SIG-M5 (cell line): ENCODE data around the gene ZNF573.
"Not testable (repeated sequence)": the region's sequence is repeated elsewhere in the genome, so short reads cannot be mapped to it uniquely, and the experiment has no call there.

ENCODE experiments used
- DNase-seq: peaks from one replicate; lab custom pipeline; 2025; lab: John Stamatoyannopoulos, UW

ZNF573 gene

GRCh38 chr19:37779127-37780005 is at the start of gene ZNF573:
ZNF573 (minus strand) TSS chr19:37779586; CDS start chr19:37773729, 5,857 bp downstream.
- peak; percentile 63 for DNase-seq

- no peak for DNase-seq
Observed at GRCh38 chr19:37817180-37817981, 38.0 kb upstream of the ZNF573 start.

GRCh38 chr19:37815611-37816010 is 36.2 kb upstream of the ZNF573 start:
- not testable (repeated sequence) for DNase-seq

- DNase-seq = no peak
Observed at GRCh38 chr19:37813340-37813739, 34.0 kb upstream of the ZNF573 start.

GRCh38 chr19:37809366-37809765 is 30.0 kb upstream of the ZNF573 start:
- no peak for DNase-seq

GRCh38 chr19:37803249-37803840 is 24.0 kb upstream of the ZNF573 start:
- DNase-seq = no peak

- no peak for DNase-seq
Observed at GRCh38 chr19:37790244-37790925, 11.0 kb upstream of the ZNF573 start.

GRCh38 chr19:37778613-37779126 is 716 bp downstream of the ZNF573 start:
- no peak for DNase-seq

- no peak for DNase-seq
Observed at GRCh38 chr19:37770985-37771384, 8.4 kb downstream of the ZNF573 start.

GRCh38 chr19:37763488-37763887 is 15.9 kb downstream of the ZNF573 start:
- no peak for DNase-seq

- not testable (repeated sequence) for DNase-seq
Observed at GRCh38 chr19:37757683-37758082, 21.7 kb downstream of the ZNF573 start.

GRCh38 chr19:37738371-37738770 is 41.0 kb downstream of the ZNF573 start:
- no peak for DNase-seq

- DNase-seq = no peak
Observed at GRCh38 chr19:37725181-37725580, 54.2 kb downstream of the ZNF573 start.

- no peak for DNase-seq
Observed at GRCh38 chr19:37719927-37720265, 59.5 kb downstream of the ZNF573 start.

GRCh38 chr19:37719111-37719926 is 60.1 kb downstream of the ZNF573 start, which contains the start of gene ZNF607:
ZNF607 (minus strand) TSS chr19:37719761; CDS start chr19:37711618, 8,143 bp downstream.
- DNase-seq = no peak

- DNase-seq = no peak
Observed at GRCh38 chr19:37718304-37718703, 61.1 kb downstream of the ZNF573 start.

- DNase-seq = no peak
Observed at GRCh38 chr19:37716140-37716539, 63.2 kb downstream of the ZNF573 start.

- no peak for DNase-seq
Observed at GRCh38 chr19:37706052-37706605, 73.3 kb downstream of the ZNF573 start.

- DNase-seq = no peak
Observed at GRCh38 chr19:37699057-37699456, 80.3 kb downstream of the ZNF573 start.

GRCh38 chr19:37698216-37698615 is 81.2 kb downstream of the ZNF573 start:
- DNase-seq = no peak
